AG09309 (cell line): ENCODE data around the gene PRELP.

Experiments used
- DNase-seq: peaks from one replicate; pipeline ENCODE4 v3.0.0-alpha.2; 2010; ENCODE audit warnings: low read depth
- H3K4me3 ChIP-seq: 2 replicates; pipeline ENCODE4 v1.5.1; 2011; ENCODE audit warnings: mild to moderate bottlenecking, low read depth, low read length, moderate library complexity; ENCODE audit not compliant: control insufficient read depth
- CTCF ChIP-seq: IDR thresholded peaks from 2 replicates; pipeline ENCODE4 v1.5.1; 2011; ENCODE audit warnings: mild to moderate bottlenecking, low read depth, low read length, inconsistent platforms; ENCODE audit not compliant: insufficient read depth, control insufficient read depth; ENCODE audit errors: missing control alignments

The PRELP gene

GRCh38 chr1:203437696-203438315 is 37.8 kb upstream of the PRELP start:
- TF ChIP-seq CTCF, result no peak
- DNase-seq, result no peak
- H3K4me3 ChIP-seq, result no peak overlapping the region

- TF ChIP-seq CTCF, result no peak
- H3K4me3 ChIP-seq, result no peak overlapping the region
- DNase-seq, result no peak
Observed at GRCh38 chr1:203439131-203439730, 36.4 kb upstream of the PRELP start.

- peak; percentile 75 for TF ChIP-seq CTCF
- no peak overlapping the region for H3K4me3 ChIP-seq
- peak; percentile 42 for DNase-seq
Observed at GRCh38 chr1:203440771-203441170, 34.8 kb upstream of the PRELP start.

- DNase-seq, result no peak
- TF ChIP-seq CTCF, result no peak
- H3K4me3 ChIP-seq, result no peak overlapping the region
Observed at GRCh38 chr1:203441766-203442165, 33.8 kb upstream of the PRELP start.

GRCh38 chr1:203442821-203443220 is 32.8 kb upstream of the PRELP start:
- no peak for DNase-seq
- no peak overlapping the region for H3K4me3 ChIP-seq
- TF ChIP-seq CTCF, result no peak

- no peak for TF ChIP-seq CTCF
- H3K4me3 ChIP-seq, result no peak overlapping the region
- no peak for DNase-seq
Observed at GRCh38 chr1:203443296-203443695, 32.3 kb upstream of the PRELP start.
